ENCODE data around the gene GORASP2. TPM values are rescaled to one million over a fixed set of nuclear protein-coding genes. Genes with fewer than 3 reads are reported as not detected.

Gene GORASP2
- total RNA-seq, 2 experiments from 2014 or later = 87.3 to 95.7 TPM

DNA sequence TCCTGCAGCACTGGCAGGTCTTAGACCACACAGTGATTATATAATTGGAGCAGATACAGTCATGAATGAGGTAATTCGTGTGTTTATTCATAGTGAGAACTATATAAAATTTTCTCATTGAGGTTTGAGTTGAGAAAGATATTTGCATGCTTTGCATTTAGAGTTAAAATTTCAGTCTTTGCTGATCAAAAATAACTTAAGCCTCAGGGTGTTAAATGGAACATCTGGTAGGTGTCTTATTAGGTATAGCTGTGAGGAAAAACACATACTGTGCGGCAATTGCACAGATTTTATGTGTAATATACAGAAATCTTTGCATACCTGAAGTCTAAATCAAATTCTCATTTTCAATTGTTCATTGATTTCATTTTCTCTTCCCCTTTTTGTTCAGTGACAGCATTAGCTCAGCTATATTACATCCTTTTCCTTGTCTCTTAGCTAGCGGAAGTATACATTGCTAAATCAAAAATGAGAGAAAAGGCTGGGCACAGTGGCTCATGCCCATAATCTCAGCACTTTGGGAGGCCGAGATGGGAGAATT is 21.2 kb downstream of the GORASP2 start:
- Mint-ChIP-seq H3K4me1 (ENCODE audit: low read depth) (peaks cover 15% of the 10 kb centered on the region), H3K27me3 (no peaks in the 10 kb centered on the region), H3K27ac (peak overlapping the region; percentile 48), H3K4me3 (no peak overlapping the region), H3K9me3 (no peaks in the 10 kb centered on the region), H3K36me3 (ENCODE audit: low read depth) (peaks cover 78% of the 10 kb centered on the region)
- no peak overlapping the region for H3K27ac ChIP-seq (ENCODE audit: low read depth in 1 of 2, low read length in 2 of 2)
- no peak overlapping the region for H3K4me3 ChIP-seq (ENCODE audit: low read length)
- ATAC-seq (ENCODE audit: poor library complexity) (no peak), DNase-seq (no peak)
- TF ChIP-seq, protein P1, sequence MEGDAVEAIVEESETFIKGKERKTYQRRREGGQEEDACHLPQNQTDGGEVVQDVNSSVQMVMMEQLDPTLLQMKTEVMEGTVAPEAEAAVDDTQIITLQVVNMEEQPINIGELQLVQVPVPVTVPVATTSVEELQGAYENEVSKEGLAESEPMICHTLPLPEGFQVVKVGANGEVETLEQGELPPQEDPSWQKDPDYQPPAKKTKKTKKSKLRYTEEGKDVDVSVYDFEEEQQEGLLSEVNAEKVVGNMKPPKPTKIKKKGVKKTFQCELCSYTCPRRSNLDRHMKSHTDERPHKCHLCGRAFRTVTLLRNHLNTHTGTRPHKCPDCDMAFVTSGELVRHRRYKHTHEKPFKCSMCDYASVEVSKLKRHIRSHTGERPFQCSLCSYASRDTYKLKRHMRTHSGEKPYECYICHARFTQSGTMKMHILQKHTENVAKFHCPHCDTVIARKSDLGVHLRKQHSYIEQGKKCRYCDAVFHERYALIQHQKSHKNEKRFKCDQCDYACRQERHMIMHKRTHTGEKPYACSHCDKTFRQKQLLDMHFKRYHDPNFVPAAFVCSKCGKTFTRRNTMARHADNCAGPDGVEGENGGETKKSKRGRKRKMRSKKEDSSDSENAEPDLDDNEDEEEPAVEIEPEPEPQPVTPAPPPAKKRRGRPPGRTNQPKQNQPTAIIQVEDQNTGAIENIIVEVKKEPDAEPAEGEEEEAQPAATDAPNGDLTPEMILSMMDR (IDR thresholded peaks at IDR 0.05) = no peak
- intact Hi-C loops (cut with DNase I, micrococcal nuclease) = no loop called here
- peaks cover 64% of the 10 kb centered on the region for H3K36me3 ChIP-seq (ENCODE audit: insufficient read depth, low read length)
- no peaks in the 10 kb centered on the region for H3K9me3 ChIP-seq (ENCODE audit: control insufficient read depth in 1 of 2, insufficient read depth in 1 of 2, low read length in 2 of 2)
- POLR2A ChIA-PET = interaction anchor here (0.9 kb wide), 1 partner anchor 21 kb away, joined by 5 read pairs; the partner anchor contains the start of gene GORASP2
- peaks cover 4% of the 10 kb centered on the region for H3K4me1 ChIP-seq (ENCODE audit: insufficient read depth, low read length)
- CTCF ChIA-PET = interaction anchor here (3.2 kb wide), 1 partner anchor 21 kb away, joined by 10 read pairs; the partner anchor contains the start of gene GORASP2
- H3K27me3 ChIP-seq (ENCODE audit: control insufficient read depth in 1 of 2, insufficient read depth in 2 of 2, low read length in 2 of 2) = no peaks in the 10 kb centered on the region

DNA sequence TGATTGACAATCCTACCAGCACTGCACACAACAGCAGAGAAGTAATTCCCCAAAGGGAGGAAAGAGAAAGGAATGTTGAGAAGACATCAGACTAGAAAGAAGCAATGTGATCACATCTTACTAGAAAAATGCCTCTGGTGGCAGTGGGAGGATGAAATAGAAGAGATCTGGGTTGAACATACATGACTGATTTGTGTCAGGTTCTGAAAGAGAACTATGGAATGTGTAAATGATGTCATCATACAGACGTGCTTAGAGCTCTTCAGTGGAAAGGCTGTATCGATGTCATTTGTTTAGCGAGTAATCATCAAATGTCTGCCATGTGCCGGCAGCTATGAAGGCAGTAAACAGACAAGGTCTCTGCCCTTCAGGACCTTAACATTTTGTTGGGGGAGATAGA is 24.9 kb downstream of the GORASP2 start:
- TF ChIP-seq, protein P1 (IDR thresholded peaks at IDR 0.05) = no peak
- Mint-ChIP-seq H3K4me1 (ENCODE audit: low read depth) (peaks cover 6% of the 10 kb centered on the region), H3K27ac (no peak overlapping the region), H3K36me3 (ENCODE audit: low read depth) (peaks cover 95% of the 10 kb centered on the region), H3K4me3 (no peak overlapping the region), H3K9me3 (no peaks in the 10 kb centered on the region), H3K27me3 (no peaks in the 10 kb centered on the region)
- no peak overlapping the region for H3K27ac ChIP-seq (ENCODE audit: low read depth in 1 of 2, low read length in 2 of 2)
- H3K4me1 ChIP-seq (ENCODE audit: insufficient read depth, low read length) = no peaks in the 10 kb centered on the region
- CTCF ChIA-PET = interaction anchor here (3.2 kb wide), 1 partner anchor 25 kb away, joined by 10 read pairs; the partner anchor contains the start of gene GORASP2
- peaks cover 95% of the 10 kb centered on the region for H3K36me3 ChIP-seq (ENCODE audit: insufficient read depth, low read length)
- ATAC-seq (ENCODE audit: poor library complexity) (no peak), DNase-seq (no peak)
- POLR2A ChIA-PET = no interaction called here
- intact Hi-C loops (cut with DNase I, micrococcal nuclease) = no loop called here
- no peak overlapping the region for H3K4me3 ChIP-seq (ENCODE audit: low read length)
- no peaks in the 10 kb centered on the region for H3K27me3 ChIP-seq (ENCODE audit: control insufficient read depth in 1 of 2, insufficient read depth in 2 of 2, low read length in 2 of 2)
- no peaks in the 10 kb centered on the region for H3K9me3 ChIP-seq (ENCODE audit: control insufficient read depth in 1 of 2, insufficient read depth in 1 of 2, low read length in 2 of 2)

DNA sequence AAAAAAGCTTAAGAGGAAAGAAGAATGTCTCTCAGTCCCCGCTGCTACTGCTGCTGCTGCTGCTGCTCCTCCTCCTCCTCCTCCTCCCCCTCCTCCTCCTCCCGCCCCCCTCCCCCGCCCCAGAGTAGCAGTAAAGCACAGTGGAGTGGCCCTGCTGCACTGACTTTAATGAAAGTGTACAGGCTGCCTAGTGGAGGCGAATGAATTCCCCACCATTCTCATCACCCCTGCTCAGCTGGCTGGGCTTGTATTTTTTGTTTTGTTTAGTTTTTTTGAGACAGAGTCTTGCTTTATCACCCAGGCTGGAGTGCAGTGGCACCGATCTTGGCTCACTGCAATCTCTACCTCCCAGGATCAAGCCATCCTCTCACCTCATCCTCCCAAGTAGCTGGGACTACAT is 34.3 kb downstream of the GORASP2 start:
- TF ChIP-seq, protein P1 (IDR thresholded peaks at IDR 0.05) = no peak
- ATAC-seq (ENCODE audit: poor library complexity) (no peak), DNase-seq (no peak)
- no peaks in the 10 kb centered on the region for H3K4me1 Mint-ChIP-seq (ENCODE audit: low read depth)
- H3K36me3 Mint-ChIP-seq (ENCODE audit: low read depth) = peaks cover 88% of the 10 kb centered on the region
- CTCF ChIA-PET = interaction anchor here (1.7 kb wide), 1 partner anchor 10 kb away, joined by 6 read pairs; no protein-coding TSS in a partner anchor
- POLR2A ChIA-PET = no interaction called here
- H3K4me3 Mint-ChIP-seq = no peak overlapping the region
- Histone ChIP-seq H3K36me3 (ENCODE audit: insufficient read depth, low read length) (peaks cover 85% of the 10 kb centered on the region), H3K27me3 (ENCODE audit: control insufficient read depth in 1 of 2, insufficient read depth in 2 of 2, low read length in 2 of 2) (no peaks in the 10 kb centered on the region), H3K27ac (ENCODE audit: low read depth in 1 of 2, low read length in 2 of 2) (no peak overlapping the region), H3K9me3 (ENCODE audit: control insufficient read depth in 1 of 2, insufficient read depth in 1 of 2, low read length in 2 of 2) (no peaks in the 10 kb centered on the region), H3K4me1 (ENCODE audit: insufficient read depth, low read length) (no peaks in the 10 kb centered on the region), H3K4me3 (ENCODE audit: low read length) (no peak overlapping the region)
- H3K27me3 Mint-ChIP-seq = no peaks in the 10 kb centered on the region
- H3K9me3 Mint-ChIP-seq = no peaks in the 10 kb centered on the region
- H3K27ac Mint-ChIP-seq = no peak overlapping the region
- intact Hi-C loops (cut with DNase I, micrococcal nuclease) = no loop called here

All from CD4-positive, alpha-beta T cell (primary cell).